Neutrophil (primary cell): ENCODE data around the gene MAZ.
A peak's percentile ranks its signal among the peaks of the same experiment; 100 is the strongest.

Experiments used
- H3K27ac ChIP-seq: fragments of 200-600 bp; sonication (generic); 2 replicates; pipeline ENCODE4 v1.5.1; 2016; ENCODE audit warnings: mild to moderate bottlenecking, moderate library complexity
- H3K27me3 ChIP-seq: fragments of 200-600 bp; sonication (generic); 2 replicates; pipeline ENCODE4 v1.6.0; 2016; ENCODE audit warnings: mild to moderate bottlenecking
- H3K36me3 ChIP-seq: fragments of 200-600 bp; sonication (generic); 2 replicates; pipeline ENCODE4 v1.5.1; 2017
- H3K4me1 ChIP-seq, 2 experiments: fragments of 200-600 bp in 1 of 2; sonication (generic) in 1 of 2; 1 replicate in 1 of 2; 2 replicates in 1 of 2; pipeline versions ENCODE4 v1.5.1 to v1.6.1; 2013 to 2016; ENCODE audit warnings: low read depth in 1 of 2, low read length in 1 of 2, mild to moderate bottlenecking in 1 of 2, moderate library complexity in 1 of 2; ENCODE audit not compliant: control insufficient read depth in 1 of 2, insufficient read depth in 1 of 2
- H3K4me3 ChIP-seq, 2 experiments: fragments of 200-600 bp in 1 of 2; sonication (generic) in 1 of 2; 1 replicate in 1 of 2; 2 replicates in 1 of 2; pipeline ENCODE4 v1.5.1; 2013 to 2016; ENCODE audit warnings: low read depth in 1 of 2, low read length in 1 of 2, mild to moderate bottlenecking in 1 of 2, moderate library complexity in 1 of 2
- H3K9me3 ChIP-seq: fragments of 200-600 bp; sonication (generic); 2 replicates; pipeline ENCODE4 v1.5.1; 2016
- TF ChIP-seq, protein P1 (sequence below): fragments of 200-600 bp; sonication (generic); IDR thresholded peaks from 2 replicates; pipeline ENCODE4 v1.5.1; 2016; ENCODE audit warnings: antibody characterized with exemption

The MAZ gene

DNA sequence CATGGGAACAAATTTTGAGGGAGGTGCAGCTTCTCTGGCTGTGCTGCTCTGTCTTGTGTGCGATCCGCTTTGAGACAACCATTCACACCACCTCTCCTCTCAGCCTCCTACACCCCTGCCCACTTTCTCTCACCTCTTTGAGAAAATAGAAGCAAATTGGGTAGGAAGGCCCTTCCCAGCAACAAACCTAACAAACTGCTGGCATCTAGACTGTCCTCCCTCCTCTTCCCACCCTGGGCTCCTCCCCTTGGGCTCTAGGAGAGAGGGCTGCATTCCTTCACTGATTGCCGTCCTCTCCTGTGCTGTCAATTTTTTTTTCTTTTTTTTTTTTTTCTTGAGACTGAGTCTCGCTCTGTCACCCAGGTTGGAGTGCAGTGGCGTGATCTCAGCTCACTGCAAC, 43.2 kb downstream of the MAZ start:
- peaks cover 54% of the 10 kb centered on the region for H3K36me3 ChIP-seq
- H3K27ac ChIP-seq: peak overlapping the region; percentile 44
- H3K9me3 ChIP-seq: no peaks in the 10 kb centered on the region
- no peak overlapping the region for H3K4me3 ChIP-seq
- TF ChIP-seq, protein P1, sequence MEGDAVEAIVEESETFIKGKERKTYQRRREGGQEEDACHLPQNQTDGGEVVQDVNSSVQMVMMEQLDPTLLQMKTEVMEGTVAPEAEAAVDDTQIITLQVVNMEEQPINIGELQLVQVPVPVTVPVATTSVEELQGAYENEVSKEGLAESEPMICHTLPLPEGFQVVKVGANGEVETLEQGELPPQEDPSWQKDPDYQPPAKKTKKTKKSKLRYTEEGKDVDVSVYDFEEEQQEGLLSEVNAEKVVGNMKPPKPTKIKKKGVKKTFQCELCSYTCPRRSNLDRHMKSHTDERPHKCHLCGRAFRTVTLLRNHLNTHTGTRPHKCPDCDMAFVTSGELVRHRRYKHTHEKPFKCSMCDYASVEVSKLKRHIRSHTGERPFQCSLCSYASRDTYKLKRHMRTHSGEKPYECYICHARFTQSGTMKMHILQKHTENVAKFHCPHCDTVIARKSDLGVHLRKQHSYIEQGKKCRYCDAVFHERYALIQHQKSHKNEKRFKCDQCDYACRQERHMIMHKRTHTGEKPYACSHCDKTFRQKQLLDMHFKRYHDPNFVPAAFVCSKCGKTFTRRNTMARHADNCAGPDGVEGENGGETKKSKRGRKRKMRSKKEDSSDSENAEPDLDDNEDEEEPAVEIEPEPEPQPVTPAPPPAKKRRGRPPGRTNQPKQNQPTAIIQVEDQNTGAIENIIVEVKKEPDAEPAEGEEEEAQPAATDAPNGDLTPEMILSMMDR: no peak
- no peaks in the 10 kb centered on the region for H3K27me3 ChIP-seq
- no peaks in the 10 kb centered on the region for H3K4me1 ChIP-seq

DNA sequence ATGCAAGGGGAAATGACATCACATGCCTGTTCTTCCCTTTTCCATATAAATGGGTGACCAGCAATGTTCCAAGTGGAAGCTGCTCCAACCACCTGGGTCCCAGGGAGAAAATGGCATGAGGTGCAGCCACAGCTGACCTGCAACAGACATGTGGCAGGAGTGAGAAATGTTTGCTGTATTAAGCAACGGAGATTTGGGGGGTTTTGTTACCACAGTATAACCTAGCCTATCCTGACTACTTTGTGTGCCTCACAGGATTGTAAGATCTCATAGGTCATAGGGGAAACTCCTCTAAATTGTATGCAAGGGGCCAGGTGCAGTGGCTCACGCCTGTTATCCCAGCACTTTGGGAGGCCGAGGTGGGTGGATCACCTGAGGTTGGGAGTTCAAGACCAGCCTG, 44.7 kb downstream of the MAZ start:
- peaks cover 39% of the 10 kb centered on the region for H3K36me3 ChIP-seq
- H3K4me1 ChIP-seq: no peaks in the 10 kb centered on the region
- no peaks in the 10 kb centered on the region for H3K9me3 ChIP-seq
- TF ChIP-seq, protein P1: no peak
- no peak overlapping the region for H3K27ac ChIP-seq
- no peak overlapping the region for H3K4me3 ChIP-seq
- H3K27me3 ChIP-seq: no peaks in the 10 kb centered on the region

DNA sequence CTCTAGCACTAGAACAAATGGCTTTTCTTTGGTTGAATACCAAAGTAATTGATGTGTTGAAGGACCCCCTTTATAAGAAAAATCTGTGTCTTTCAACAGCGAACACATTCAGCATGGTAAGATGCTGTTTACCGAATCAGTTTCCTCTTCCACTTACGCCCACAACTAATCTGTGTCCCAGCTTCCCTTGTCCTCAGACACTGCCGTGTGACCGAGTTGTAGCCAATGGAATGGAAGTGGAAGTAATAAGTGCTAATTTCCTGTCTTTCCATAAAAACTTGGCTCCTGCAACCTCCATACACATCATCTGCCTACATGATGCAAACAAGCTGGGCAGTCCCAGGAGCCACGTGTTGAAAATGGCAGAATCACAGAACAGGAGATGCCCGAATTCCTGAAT, 46.3 kb downstream of the MAZ start:
- TF ChIP-seq, protein P1: no peak
- H3K9me3 ChIP-seq: no peaks in the 10 kb centered on the region
- no peaks in the 10 kb centered on the region for H3K27me3 ChIP-seq
- no peaks in the 10 kb centered on the region for H3K4me1 ChIP-seq
- H3K27ac ChIP-seq: no peak overlapping the region
- peaks cover 23% of the 10 kb centered on the region for H3K36me3 ChIP-seq
- H3K4me3 ChIP-seq: no peak overlapping the region

DNA sequence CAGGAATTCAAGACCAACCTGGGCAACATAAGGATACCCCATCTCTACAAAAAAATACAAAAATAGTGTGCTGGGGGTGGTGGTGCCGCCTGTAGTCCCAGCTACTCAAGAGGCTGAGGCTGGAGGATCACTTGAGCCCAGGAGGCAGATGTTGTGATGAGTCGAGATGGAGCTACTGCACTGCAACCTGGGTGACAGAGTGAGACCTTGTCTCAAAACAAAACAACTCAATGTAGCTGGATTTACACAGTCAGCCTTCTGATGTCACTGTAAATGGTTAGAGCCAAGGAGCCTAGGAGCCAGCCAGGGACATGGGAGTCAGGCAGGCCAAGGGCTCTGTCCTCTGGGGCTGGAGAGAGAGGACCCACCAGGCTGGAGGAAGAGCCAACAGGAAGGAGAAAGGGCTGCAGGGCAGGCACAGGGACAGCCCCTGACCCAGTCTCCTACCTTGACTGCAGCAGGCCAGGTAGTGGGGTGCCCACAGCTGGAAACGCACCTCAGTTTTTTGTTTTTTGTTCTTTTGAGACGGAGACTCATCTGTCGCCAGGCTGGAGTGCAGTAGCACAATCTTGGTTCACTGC, 48.3 kb downstream of the MAZ start:
- no peaks in the 10 kb centered on the region for H3K4me1 ChIP-seq
- peaks cover 21% of the 10 kb centered on the region for H3K36me3 ChIP-seq
- H3K4me3 ChIP-seq: no peak overlapping the region
- no peaks in the 10 kb centered on the region for H3K27me3 ChIP-seq
- H3K27ac ChIP-seq: no peak overlapping the region
- H3K9me3 ChIP-seq: no peaks in the 10 kb centered on the region
- TF ChIP-seq, protein P1: no peak

DNA sequence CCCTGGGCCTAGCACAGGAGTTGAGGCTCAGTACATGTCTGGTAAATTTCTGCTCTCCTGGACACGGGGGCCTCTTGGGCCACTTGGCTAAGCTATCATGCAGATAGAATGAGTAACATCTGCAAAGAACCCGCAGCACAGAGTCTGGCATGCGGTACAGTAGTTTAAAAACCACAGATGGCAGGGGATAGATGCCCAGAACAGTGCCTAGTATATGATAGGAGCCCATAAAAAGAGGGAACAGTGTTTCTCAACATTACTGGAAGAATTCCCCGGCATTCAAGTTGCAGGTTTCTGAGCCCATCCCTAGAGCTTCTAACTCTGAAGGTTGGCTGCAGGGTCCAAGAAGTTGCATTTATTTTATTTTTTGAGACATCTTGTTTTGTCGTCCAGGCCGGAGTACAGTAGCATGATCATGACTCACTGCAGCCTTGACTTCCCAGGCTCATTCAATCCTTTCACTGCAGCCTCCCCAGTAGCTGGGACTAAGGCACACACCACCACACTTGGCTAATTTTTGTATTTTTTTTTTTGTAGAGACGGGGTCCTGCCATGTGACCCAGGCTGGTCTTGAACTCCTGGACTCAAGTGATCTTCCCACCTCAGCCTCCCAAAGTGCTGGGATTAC, 50.9 kb downstream of the MAZ start:
- TF ChIP-seq, protein P1: no peak
- Histone ChIP-seq H3K4me1 (peaks cover 12 to 13% of the 10 kb centered on the region in 2 experiments), H3K27ac (no peak overlapping the region), H3K9me3 (no peaks in the 10 kb centered on the region), H3K27me3 (no peaks in the 10 kb centered on the region), H3K4me3 (no peak overlapping the region), H3K36me3 (peaks cover 33% of the 10 kb centered on the region)
